ENCODE measurements around the gene RAP1GDS1.
"Not testable (repeated sequence)": the region's sequence is repeated elsewhere in the genome, so short reads cannot be mapped to it uniquely, and the experiment has no call there.

- TF ChIP-seq CTCF (IDR thresholded peaks at IDR 0.05; ENCODE audit: insufficient read depth, low read length); POLR2AphosphoS5 (IDR thresholded peaks at IDR 0.05; ENCODE audit: low read depth): not testable (repeated sequence)
These were observed 106.8 kb downstream of the RAP1GDS1 start for GRCh38 chr4:98368000-98368399.
